Temporal lobe (tissue), 2 donors: ENCODE measurements around the gene SKIDA1. TPM values are rescaled to one million over a fixed set of nuclear protein-coding genes. Genes with fewer than 3 reads are reported as not detected.

ENCODE experiments used
- small RNA-seq: library from RNA; depleted of rRNA; stranded (forward); fragments of <200 nt; gene quantifications from one replicate; pipeline ENCODE3, GENCODE V24; 2014; ENCODE audit warnings: low replicate concordance
- total RNA-seq: library from RNA; depleted of rRNA; stranded (reverse); fragments of >200 nt; gene quantifications from one replicate; pipeline ENCODE4 v1.2.3, GENCODE V29; 2014

Gene SKIDA1
- total RNA-seq, 1 donor from 2014 or later, result 6.9 TPM

Small RNA genes within 50 kb of the gene (small RNA-seq; reads per million reads assigned to genes)
- not detected for gene MIR1915
- gene RF00019, result not detected
- not detected for gene RNU6-306P

Other genes starting within 250 kb of the SKIDA1 start
- 65.4 TPM for gene MLLT10, start 8.6 kb upstream of the SKIDA1 start, total RNA-seq